Muscle layer of colon (tissue), 2 donors: ENCODE results near the gene ALK.

Source experiments
- H3K27ac ChIP-seq: one replicate; pipeline ENCODE4 v1.7.0; 2013; ENCODE audit warnings: low read depth, mild to moderate bottlenecking, low read length, moderate library complexity
- H3K27me3 ChIP-seq, 2 donors: one replicate each; pipeline ENCODE4 v1.7.0; 2013; ENCODE audit warnings: low read length in 2 of 2, mild to moderate bottlenecking in 2 of 2; ENCODE audit not compliant: insufficient read depth in 2 of 2, control insufficient read depth in 1 of 2
- H3K36me3 ChIP-seq: one replicate; pipeline ENCODE4 v1.7.0; 2013; ENCODE audit warnings: mild to moderate bottlenecking, low read length; ENCODE audit not compliant: insufficient read depth
- H3K4me1 ChIP-seq: one replicate; pipeline ENCODE4 v1.7.0; 2013; ENCODE audit warnings: mild to moderate bottlenecking, low read length; ENCODE audit not compliant: insufficient read depth
- H3K4me3 ChIP-seq, 2 donors: one replicate each; pipeline ENCODE4 v1.7.0; 2013; ENCODE audit warnings: low read length in 2 of 2, low read depth in 1 of 2, mild to moderate bottlenecking in 1 of 2, moderate library complexity in 1 of 2
- H3K9ac ChIP-seq: one replicate; pipeline ENCODE4 v1.7.0; 2013; ENCODE audit warnings: low read length
- H3K9me3 ChIP-seq: one replicate; pipeline ENCODE4 v1.7.0; 2013; ENCODE audit warnings: mild to moderate bottlenecking, low read length
- donor health status: abdominal sarcoma.
- donor health status: Adenocarcinoma of cecum.

Gene ALK

GRCh38 chr2:29544917-29545316 lies 376.5 kb downstream of the ALK start:
- H3K27me3 ChIP-seq: no peaks in the 10 kb centered on the region
- no peaks in the 10 kb centered on the region for H3K9me3 ChIP-seq
- H3K9ac ChIP-seq: no peak overlapping the region
- H3K27ac ChIP-seq: no peak overlapping the region
- no peaks in the 10 kb centered on the region for H3K4me1 ChIP-seq
- H3K4me3 ChIP-seq: no peak overlapping the region
- no peaks in the 10 kb centered on the region for H3K36me3 ChIP-seq

- Histone ChIP-seq H3K9ac (no peak overlapping the region), H3K4me1 (no peaks in the 10 kb centered on the region), H3K9me3 (no peaks in the 10 kb centered on the region), H3K27ac (no peak overlapping the region), H3K4me3 (no peak overlapping the region), H3K36me3 (no peaks in the 10 kb centered on the region), H3K27me3 (no peaks in the 10 kb centered on the region)
These were observed 377.4 kb downstream of the ALK start for GRCh38 chr2:29544031-29544430.

- no peak overlapping the region for H3K9ac ChIP-seq
- no peak overlapping the region for H3K4me3 ChIP-seq
- no peaks in the 10 kb centered on the region for H3K4me1 ChIP-seq
- H3K27ac ChIP-seq: no peak overlapping the region
- H3K27me3 ChIP-seq: no peaks in the 10 kb centered on the region
- H3K9me3 ChIP-seq: no peaks in the 10 kb centered on the region
- no peaks in the 10 kb centered on the region for H3K36me3 ChIP-seq
These were observed 386.2 kb downstream of the ALK start for GRCh38 chr2:29535188-29535587.

- H3K4me3 ChIP-seq: no peak overlapping the region
- no peaks in the 10 kb centered on the region for H3K27me3 ChIP-seq
- H3K9ac ChIP-seq: no peak overlapping the region
- H3K4me1 ChIP-seq: peaks cover 15% of the 10 kb centered on the region
- H3K36me3 ChIP-seq: no peaks in the 10 kb centered on the region
- no peak overlapping the region for H3K27ac ChIP-seq
- H3K9me3 ChIP-seq: no peaks in the 10 kb centered on the region
These were observed 388.9 kb downstream of the ALK start for GRCh38 chr2:29532436-29532835.

GRCh38 chr2:29531626-29532025 lies 389.8 kb downstream of the ALK start:
- H3K9ac ChIP-seq: no peak overlapping the region

GRCh38 chr2:29530281-29530680 lies 391.1 kb downstream of the ALK start:
- peaks cover 15% of the 10 kb centered on the region for H3K4me1 ChIP-seq
- no peaks in the 10 kb centered on the region for H3K9me3 ChIP-seq
- no peak overlapping the region for H3K4me3 ChIP-seq
- no peaks in the 10 kb centered on the region for H3K36me3 ChIP-seq
- H3K27ac ChIP-seq: no peak overlapping the region
- H3K27me3 ChIP-seq: no peaks in the 10 kb centered on the region
- no peak overlapping the region for H3K9ac ChIP-seq

More at GRCh38 chr2:29531626-29532025, 389.8 kb downstream of the ALK start:
- no peaks in the 10 kb centered on the region for H3K36me3 ChIP-seq
- no peaks in the 10 kb centered on the region for H3K27me3 ChIP-seq
- no peaks in the 10 kb centered on the region for H3K9me3 ChIP-seq
- no peak overlapping the region for H3K4me3 ChIP-seq
- H3K4me1 ChIP-seq: peaks cover 15% of the 10 kb centered on the region
- no peak overlapping the region for H3K27ac ChIP-seq

GRCh38 chr2:29528891-29529520 lies 392.4 kb downstream of the ALK start:
- Histone ChIP-seq H3K4me1 (peaks cover 15% of the 10 kb centered on the region), H3K36me3 (no peaks in the 10 kb centered on the region), H3K9ac (no peak overlapping the region), H3K9me3 (no peaks in the 10 kb centered on the region), H3K4me3 (no peak overlapping the region), H3K27me3 (no peaks in the 10 kb centered on the region), H3K27ac (no peak overlapping the region)

- no peaks in the 10 kb centered on the region for H3K36me3 ChIP-seq
- no peak overlapping the region for H3K27ac ChIP-seq
- H3K9me3 ChIP-seq: no peaks in the 10 kb centered on the region
- H3K27me3 ChIP-seq: no peaks in the 10 kb centered on the region
- peaks cover 15% of the 10 kb centered on the region for H3K4me1 ChIP-seq
- H3K9ac ChIP-seq: no peak overlapping the region
- H3K4me3 ChIP-seq: no peak overlapping the region
These were observed 393.0 kb downstream of the ALK start for GRCh38 chr2:29528371-29528770.

GRCh38 chr2:29527947-29528346 lies 393.4 kb downstream of the ALK start:
- H3K36me3 ChIP-seq: no peaks in the 10 kb centered on the region
- H3K9ac ChIP-seq: no peak overlapping the region
- H3K27me3 ChIP-seq: no peaks in the 10 kb centered on the region
- H3K9me3 ChIP-seq: no peaks in the 10 kb centered on the region
- H3K27ac ChIP-seq: no peak overlapping the region
- no peak overlapping the region for H3K4me3 ChIP-seq
- peaks cover 15% of the 10 kb centered on the region for H3K4me1 ChIP-seq

- Histone ChIP-seq H3K27me3 (no peaks in the 10 kb centered on the region), H3K9ac (no peak overlapping the region), H3K36me3 (no peaks in the 10 kb centered on the region), H3K4me1 (peaks cover 15% of the 10 kb centered on the region), H3K9me3 (no peaks in the 10 kb centered on the region), H3K27ac (no peak overlapping the region), H3K4me3 (no peak overlapping the region)
These were observed 394.5 kb downstream of the ALK start for GRCh38 chr2:29526587-29527586.

- Histone ChIP-seq H3K27me3 (no peaks in the 10 kb centered on the region), H3K36me3 (no peaks in the 10 kb centered on the region), H3K4me3 (no peak overlapping the region), H3K4me1 (peaks cover 15% of the 10 kb centered on the region), H3K27ac (no peak overlapping the region), H3K9ac (no peak overlapping the region), H3K9me3 (no peaks in the 10 kb centered on the region)
These were observed 395.5 kb downstream of the ALK start for GRCh38 chr2:29525921-29526320.
